Ascending aorta (tissue), 2 donors: ENCODE measurements around the gene YWHAG. TPM values are rescaled to one million over a fixed set of nuclear protein-coding genes. Genes with fewer than 3 reads are reported as not detected.
"Not testable (repeated sequence)": the region's sequence is repeated elsewhere in the genome, so short reads cannot be mapped to it uniquely, and the experiment has no call there.

Experiments used
- DNase-seq, 2 donors: peaks; one replicate each; pipeline ENCODE4 v3.0.0-alpha.2; 2019; ENCODE audit warnings: low spot score in 2 of 2
- H3K27ac ChIP-seq, 2 donors: fragments of 200-600 bp; sonication (generic); one replicate each; pipeline ENCODE4 v1.5.1; 2016 to 2017; ENCODE audit warnings: mild to moderate bottlenecking in 1 of 2
- H3K27me3 ChIP-seq: fragments of 200-600 bp; sonication (generic); one replicate; pipeline ENCODE4 v1.5.1; 2017
- H3K36me3 ChIP-seq, 2 donors: fragments of 200-600 bp; sonication (generic); one replicate each; pipeline ENCODE4 v1.5.1; 2016
- H3K4me1 ChIP-seq, 2 donors: fragments of 200-600 bp; sonication (generic); one replicate each; pipeline ENCODE4 v1.5.1; 2016 to 2017; ENCODE audit warnings: mild to moderate bottlenecking in 1 of 2
- H3K4me3 ChIP-seq, 2 donors: fragments of 200-600 bp; sonication (generic); one replicate each; pipeline ENCODE4 v1.5.1; 2016 to 2017; ENCODE audit warnings: mild to moderate bottlenecking in 1 of 2
- H3K9me3 ChIP-seq, 2 donors: fragments of 200-600 bp; sonication (generic); one replicate each; pipeline ENCODE4 v1.5.1; 2016
- CTCF ChIP-seq, 3 experiments: fragments of 200-600 bp in 2 of 3; fragments of 450-650 bp in 1 of 3; sonication (generic) in 2 of 3; IDR thresholded peaks; one replicate each; pipeline ENCODE4 v1.5.1; 2016 to 2019; ENCODE audit warnings: antibody characterized with exemption in 3 of 3, mild to moderate bottlenecking in 1 of 3, moderate library complexity in 1 of 3
- intact Hi-C: fragments of 100-400 bp; cut with DNase I; formaldehyde crosslinking; loops from one replicate; pipeline ENCODE4 v1.15.1; 2023
- total RNA-seq: library from RNA; depleted of rRNA; stranded (reverse); fragments of >200 nt; gene quantifications from one replicate; pipeline ENCODE4 v1.1.0, GENCODE V29; 2016

Gene YWHAG
- total RNA-seq, 1 donor from 2014 or later = 83.0 TPM

- no peak overlapping the region for H3K27ac ChIP-seq
- no peak for TF ChIP-seq CTCF (IDR thresholded peaks at IDR 0.05)
- H3K9me3 ChIP-seq = no peaks in the 10 kb centered on the region
- no peak overlapping the region for H3K4me3 ChIP-seq
- H3K36me3 ChIP-seq = no peaks in the 10 kb centered on the region
- no peak for DNase-seq
- intact Hi-C loops = loop anchor here (5.0 to 10.0 kb wide), 3 partner anchors 33 to 321 kb away; partner anchors contain the start of genes MDH2, STYXL1 and TMEM120A
- H3K4me1 ChIP-seq = peaks cover 9 to 15% of the 10 kb centered on the region in 2 donors
- H3K27me3 ChIP-seq = no peaks in the 10 kb centered on the region
These were observed 43.4 kb downstream of the YWHAG start for GRCh38 chr7:76315364-76315763.

DNA sequence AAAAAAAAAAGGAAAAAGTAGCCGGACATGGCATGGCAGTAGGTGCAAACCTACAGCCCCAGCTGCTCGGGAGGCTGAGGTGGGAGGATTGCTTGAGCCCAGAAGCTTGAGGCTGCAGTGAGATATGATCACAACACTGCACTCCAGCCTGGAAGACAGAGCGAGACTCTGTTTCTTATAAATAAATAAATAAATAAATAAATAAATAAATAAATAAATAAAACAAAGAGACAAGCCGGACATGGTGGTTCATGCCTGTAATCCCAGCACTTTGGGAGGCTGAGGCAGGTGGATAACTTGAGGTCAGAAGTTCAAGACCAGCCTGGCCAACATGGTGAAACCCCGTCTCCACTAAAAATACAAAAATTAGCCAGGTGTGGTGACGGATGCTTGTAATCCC, 44.1 kb downstream of the YWHAG start:
- not testable (repeated sequence) for H3K9me3 ChIP-seq, H3K36me3 ChIP-seq, H3K27ac ChIP-seq, H3K4me3 ChIP-seq, DNase-seq, H3K27me3 ChIP-seq
- peaks cover 9 to 15% of the 10 kb centered on the region in 2 donors for H3K4me1 ChIP-seq
- intact Hi-C loops = loop anchor here (1.0 to 10.0 kb wide), 5 partner anchors 23 to 320 kb away; partner anchors contain the start of genes MDH2, STYXL1 and TMEM120A

GRCh38 chr7:76314042-76314721, 44.6 kb downstream of the YWHAG start:
- no peaks in the 10 kb centered on the region for H3K36me3 ChIP-seq
- DNase-seq = peak; percentile 82 to 99
- no peak overlapping the region for H3K4me3 ChIP-seq
- intact Hi-C loops = loop anchor here (1.0 to 10.0 kb wide), 4 partner anchors 23 to 319 kb away; partner anchors contain the start of genes MDH2, STYXL1 and TMEM120A
- no peaks in the 10 kb centered on the region for H3K9me3 ChIP-seq
- no peaks in the 10 kb centered on the region for H3K27me3 ChIP-seq
- peak; percentile 100 for TF ChIP-seq CTCF (IDR thresholded peaks at IDR 0.05)
- peak overlapping the region in 1 of 2 donors; percentile 43 for H3K27ac ChIP-seq
- H3K4me1 ChIP-seq = peaks cover 7 to 12% of the 10 kb centered on the region in 2 donors

GRCh38 chr7:76311838-76312237, 47.0 kb downstream of the YWHAG start:
- DNase-seq, H3K4me3 ChIP-seq, H3K27ac ChIP-seq, H3K9me3 ChIP-seq, H3K27me3 ChIP-seq, H3K36me3 ChIP-seq: not testable (repeated sequence)
- peaks cover 2 to 10% of the 10 kb centered on the region in 2 donors for H3K4me1 ChIP-seq
- intact Hi-C loops = loop anchor here (10.0 kb wide), 2 partner anchors 267 to 317 kb away; partner anchors contain the start of genes MDH2, STYXL1 and TMEM120A

DNA sequence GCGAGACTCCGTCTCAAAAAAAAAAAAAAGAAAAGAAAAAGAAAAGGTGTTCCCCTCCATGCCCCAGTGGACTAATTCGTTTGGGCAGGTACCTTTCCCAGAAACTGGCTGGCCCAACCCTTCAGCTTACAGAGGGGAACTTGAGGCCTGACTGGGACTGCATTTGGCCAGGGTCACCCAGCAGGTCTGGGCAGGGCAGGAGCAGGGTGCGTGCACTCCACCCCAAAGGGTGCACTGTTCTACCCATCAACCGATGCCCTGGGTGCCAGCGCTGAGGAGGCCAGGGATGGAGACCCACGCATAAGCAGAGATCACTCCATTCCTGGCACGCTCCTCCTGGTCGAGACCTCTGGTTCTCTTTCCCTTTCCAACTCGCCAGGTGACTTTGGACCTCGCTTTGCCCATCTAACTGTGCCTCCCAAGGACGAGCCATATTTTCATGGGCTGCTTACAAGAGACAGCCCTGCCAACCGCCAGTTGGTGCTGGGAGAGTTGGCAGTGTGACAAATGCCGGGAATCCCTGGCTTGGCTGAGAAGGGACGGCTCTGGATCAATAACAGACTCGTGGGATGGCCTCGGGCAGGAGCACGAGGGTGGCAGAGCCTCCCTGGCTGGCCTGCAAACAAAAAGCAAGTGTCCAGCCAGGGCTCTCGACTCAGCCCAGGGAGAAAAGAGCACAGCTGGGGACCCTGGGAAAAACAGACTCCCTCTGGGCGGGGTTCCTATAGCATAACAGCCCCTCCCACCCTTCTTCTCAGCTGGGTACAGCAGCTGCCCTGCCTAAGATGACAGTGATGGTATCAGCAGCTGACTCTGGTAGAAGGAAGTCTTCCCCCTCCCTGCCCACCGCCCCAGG, 48.5 kb downstream of the YWHAG start:
- Histone ChIP-seq H3K36me3 (no peaks in the 10 kb centered on the region), H3K27me3 (no peaks in the 10 kb centered on the region), H3K27ac (peak overlapping the region; percentile 68 to 74), H3K4me3 (no peak overlapping the region), H3K9me3 (no peaks in the 10 kb centered on the region), H3K4me1 (peaks cover 5 to 20% of the 10 kb centered on the region in 2 donors)
- TF ChIP-seq CTCF (IDR thresholded peaks at IDR 0.05) = no peak
- DNase-seq = no peak
- intact Hi-C loops = loop anchor here (10.0 kb wide), 2 partner anchors 266 to 316 kb away; partner anchors contain the start of genes MDH2, STYXL1 and TMEM120A

DNA sequence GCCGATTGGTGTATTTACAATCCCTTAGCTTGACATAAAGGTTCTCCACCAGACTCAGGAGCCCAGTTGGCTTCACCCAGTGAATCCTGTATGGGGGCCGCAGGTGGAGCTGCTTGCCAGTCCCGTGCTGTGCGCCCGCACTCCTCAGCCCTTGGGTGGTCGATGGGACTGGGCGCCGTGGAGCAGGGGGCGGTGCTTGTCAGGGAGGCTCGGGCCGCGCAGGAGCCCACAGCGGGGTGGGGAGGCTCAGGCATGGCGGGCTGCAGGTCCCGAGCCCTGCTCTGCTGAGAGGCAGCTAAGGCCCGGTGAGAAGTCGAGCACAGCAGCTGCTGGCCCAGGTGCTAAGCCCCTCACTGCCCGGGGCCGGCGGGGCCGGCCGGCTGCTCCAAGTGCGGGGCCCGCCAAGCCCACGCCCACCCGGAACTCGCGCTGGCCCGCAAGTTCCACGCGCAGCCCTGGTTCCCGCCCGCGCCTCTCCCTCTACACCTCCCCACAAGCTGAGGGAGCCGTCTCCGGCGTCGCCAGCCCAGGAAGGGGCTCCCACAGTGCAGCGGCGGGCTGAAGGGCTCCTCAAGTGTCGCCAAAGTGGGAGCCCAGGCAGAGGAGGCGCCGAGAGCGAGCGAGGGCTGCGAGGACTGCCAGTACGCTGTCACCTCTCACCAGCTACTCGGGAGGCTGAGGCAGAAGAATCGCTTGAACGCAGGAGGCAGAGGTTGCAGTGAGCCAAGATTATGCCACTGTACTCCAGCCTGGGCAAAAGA, 49.3 kb downstream of the YWHAG start:
- H3K4me1 ChIP-seq = peaks cover 5 to 23% of the 10 kb centered on the region in 2 donors
- H3K27ac ChIP-seq = peak overlapping the region in 1 of 2 donors; percentile 74
- DNase-seq, H3K9me3 ChIP-seq, H3K27me3 ChIP-seq, H3K4me3 ChIP-seq, H3K36me3 ChIP-seq: not testable (repeated sequence)
- intact Hi-C loops = loop anchor here (10.0 kb wide), 2 partner anchors 265 to 315 kb away; partner anchors contain the start of genes MDH2, STYXL1 and TMEM120A

DNA sequence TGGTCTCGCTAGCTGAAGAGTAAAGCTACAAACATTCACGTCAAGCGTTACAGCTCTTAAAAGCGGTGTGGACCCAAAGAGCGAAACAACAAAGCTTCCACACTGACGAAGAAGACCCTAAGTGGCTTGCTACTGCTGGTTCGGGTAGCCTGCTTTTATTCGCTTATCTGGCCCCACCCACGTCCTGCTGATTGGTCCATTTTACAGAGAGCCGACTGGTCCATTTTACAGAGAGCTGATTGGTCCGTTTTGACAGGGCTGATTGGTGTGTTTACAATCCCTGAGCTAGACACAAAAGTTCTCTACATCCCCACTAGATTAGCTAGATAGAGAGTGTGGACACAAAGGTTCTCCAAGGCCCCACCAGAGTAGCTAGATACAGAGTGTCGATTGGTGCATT, 49.9 kb downstream of the YWHAG start:
- DNase-seq, H3K9me3 ChIP-seq, H3K36me3 ChIP-seq, intact Hi-C loops, H3K27me3 ChIP-seq, H3K27ac ChIP-seq, H3K4me3 ChIP-seq: not testable (repeated sequence)
- H3K4me1 ChIP-seq = peaks cover 3 to 20% of the 10 kb centered on the region in 2 donors
